ENCODE data around the gene S1PR5. TPM values are rescaled to one million over a fixed set of nuclear protein-coding genes. Genes with fewer than 3 reads are reported as not detected.

S1PR5 gene
- total RNA-seq, 1 donor from 2014 or later: not detected

GRCh38 chr19:10525636-10526035 is 8.4 kb upstream of the S1PR5 start:
- H3K9me3 Mint-ChIP-seq (ENCODE audit: unreplicated experiment): no peaks in the 10 kb centered on the region
- no peak for DNase-seq (ENCODE audit: low spot score)
- H3K4me1 Mint-ChIP-seq (ENCODE audit: unreplicated experiment): no peaks in the 10 kb centered on the region
- H3K27me3 Mint-ChIP-seq (ENCODE audit: unreplicated experiment): no peaks in the 10 kb centered on the region
- no peaks in the 10 kb centered on the region for H3K36me3 Mint-ChIP-seq (ENCODE audit: low read depth, unreplicated experiment)
- no peak overlapping the region for H3K4me3 Mint-ChIP-seq (ENCODE audit: unreplicated experiment)
- H3K27ac Mint-ChIP-seq (ENCODE audit: unreplicated experiment): no peak overlapping the region
- no peak for TF ChIP-seq CTCF (IDR thresholded peaks at IDR 0.05; ENCODE audit: unreplicated experiment)

GRCh38 chr19:10523135-10523636 is 5.9 kb upstream of the S1PR5 start:
- peaks cover 7% of the 10 kb centered on the region for H3K36me3 Mint-ChIP-seq (ENCODE audit: low read depth, unreplicated experiment)
- DNase-seq (ENCODE audit: low spot score): no peak
- TF ChIP-seq CTCF (IDR thresholded peaks at IDR 0.05; ENCODE audit: unreplicated experiment): no peak
- no peak overlapping the region for H3K4me3 Mint-ChIP-seq (ENCODE audit: unreplicated experiment)
- peaks cover 13% of the 10 kb centered on the region for H3K27me3 Mint-ChIP-seq (ENCODE audit: unreplicated experiment)
- H3K4me1 Mint-ChIP-seq (ENCODE audit: unreplicated experiment): peaks cover 8% of the 10 kb centered on the region
- no peak overlapping the region for H3K27ac Mint-ChIP-seq (ENCODE audit: unreplicated experiment)
- H3K9me3 Mint-ChIP-seq (ENCODE audit: unreplicated experiment): no peaks in the 10 kb centered on the region

GRCh38 chr19:10521461-10522171 is 4.4 kb upstream of the S1PR5 start:
- no peaks in the 10 kb centered on the region for H3K9me3 Mint-ChIP-seq (ENCODE audit: unreplicated experiment)
- H3K4me3 Mint-ChIP-seq (ENCODE audit: unreplicated experiment): no peak overlapping the region
- H3K4me1 Mint-ChIP-seq (ENCODE audit: unreplicated experiment): peaks cover 12% of the 10 kb centered on the region
- H3K36me3 Mint-ChIP-seq (ENCODE audit: low read depth, unreplicated experiment): peaks cover 7% of the 10 kb centered on the region
- no peak for DNase-seq (ENCODE audit: low spot score)
- no peak for TF ChIP-seq CTCF (IDR thresholded peaks at IDR 0.05; ENCODE audit: unreplicated experiment)
- H3K27ac Mint-ChIP-seq (ENCODE audit: unreplicated experiment): no peak overlapping the region
- H3K27me3 Mint-ChIP-seq (ENCODE audit: unreplicated experiment): peaks cover 20% of the 10 kb centered on the region

- Mint-ChIP-seq H3K27ac (ENCODE audit: unreplicated experiment) (no peak overlapping the region), H3K9me3 (ENCODE audit: unreplicated experiment) (no peaks in the 10 kb centered on the region), H3K27me3 (ENCODE audit: unreplicated experiment) (peaks cover 26% of the 10 kb centered on the region), H3K4me3 (ENCODE audit: unreplicated experiment) (no peak overlapping the region), H3K4me1 (ENCODE audit: unreplicated experiment) (peaks cover 14% of the 10 kb centered on the region), H3K36me3 (ENCODE audit: low read depth, unreplicated experiment) (peaks cover 7% of the 10 kb centered on the region)
- TF ChIP-seq CTCF (IDR thresholded peaks at IDR 0.05; ENCODE audit: unreplicated experiment): no peak
- DNase-seq (ENCODE audit: low spot score): no peak
These were observed 3.5 kb upstream of the S1PR5 start for GRCh38 chr19:10520652-10521318.

- Mint-ChIP-seq H3K27ac (ENCODE audit: unreplicated experiment) (no peak overlapping the region), H3K4me3 (ENCODE audit: unreplicated experiment) (peak overlapping the region; percentile 60), H3K27me3 (ENCODE audit: unreplicated experiment) (peaks cover 33% of the 10 kb centered on the region), H3K9me3 (ENCODE audit: unreplicated experiment) (no peaks in the 10 kb centered on the region), H3K36me3 (ENCODE audit: low read depth, unreplicated experiment) (peaks cover 7% of the 10 kb centered on the region), H3K4me1 (ENCODE audit: unreplicated experiment) (peaks cover 18% of the 10 kb centered on the region)
- no peak for TF ChIP-seq CTCF (IDR thresholded peaks at IDR 0.05; ENCODE audit: unreplicated experiment)
- DNase-seq (ENCODE audit: low spot score): no peak
These were observed 2.2 kb upstream of the S1PR5 start for GRCh38 chr19:10519421-10519820.

Data from endothelial cell (in vitro differentiated cells).